IPS-20b (cell line): ENCODE data around the gene RAD51D.
"Not testable (repeated sequence)": the region's sequence is repeated elsewhere in the genome, so short reads cannot be mapped to it uniquely, and the experiment has no call there.

Experiments
- H3K27ac ChIP-seq: one replicate; pipeline ENCODE4 v1.5.1; 2013; ENCODE audit warnings: low read length
- H3K27me3 ChIP-seq: 2 replicates; pipeline ENCODE4 v1.6.1; 2013; ENCODE audit warnings: mild to moderate bottlenecking, low read length, inconsistent platforms; ENCODE audit not compliant: insufficient read depth
- H3K36me3 ChIP-seq: 2 replicates; pipeline ENCODE4 v1.6.1; 2013; ENCODE audit warnings: low read depth, mild to moderate bottlenecking, inconsistent platforms, low read length, moderate library complexity; ENCODE audit not compliant: insufficient read depth
- H3K4me1 ChIP-seq: 2 replicates; pipeline ENCODE4 v1.6.1; 2013; ENCODE audit warnings: mild to moderate bottlenecking, control low read depth, inconsistent platforms, low read length, moderate library complexity; ENCODE audit not compliant: insufficient read depth
- H3K4me3 ChIP-seq: 2 replicates; pipeline ENCODE4 v1.5.1; 2013; ENCODE audit warnings: mild to moderate bottlenecking, low read length, inconsistent platforms
- H3K9ac ChIP-seq: 2 replicates; pipeline ENCODE4 v1.6.1; 2013; ENCODE audit warnings: low read depth, mild to moderate bottlenecking, inconsistent platforms, low read length, moderate library complexity
- H3K9me3 ChIP-seq: 2 replicates; pipeline ENCODE4 v1.6.1; 2013; ENCODE audit warnings: mild to moderate bottlenecking, low read depth, low read length, inconsistent platforms; ENCODE audit not compliant: insufficient read depth

The RAD51D gene

DNA sequence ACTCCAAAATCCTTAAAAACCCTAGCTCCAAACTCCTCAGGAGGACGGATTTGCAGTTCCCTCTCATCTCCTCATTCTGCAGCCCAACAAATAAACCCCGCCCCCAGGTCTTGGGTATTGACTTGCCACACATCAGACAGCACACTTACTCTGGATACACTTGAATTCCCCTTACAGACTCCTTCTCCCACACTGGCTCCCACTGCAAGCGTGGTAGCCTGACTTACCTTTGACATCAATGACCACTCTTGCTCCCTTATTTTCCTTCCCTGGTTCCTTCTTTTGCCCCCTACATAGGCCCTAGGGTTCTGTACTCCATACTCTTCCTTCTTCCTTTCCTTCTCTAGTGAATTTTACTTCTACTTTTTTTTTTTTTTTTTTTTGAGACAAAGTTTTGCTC, 63.6 kb downstream of the RAD51D start:
- Histone ChIP-seq H3K4me1 (no peaks in the 10 kb centered on the region), H3K36me3 (no peaks in the 10 kb centered on the region), H3K9ac (no peak overlapping the region), H3K27me3 (no peaks in the 10 kb centered on the region), H3K27ac (no peak overlapping the region), H3K4me3 (no peak overlapping the region), H3K9me3 (no peaks in the 10 kb centered on the region)

DNA sequence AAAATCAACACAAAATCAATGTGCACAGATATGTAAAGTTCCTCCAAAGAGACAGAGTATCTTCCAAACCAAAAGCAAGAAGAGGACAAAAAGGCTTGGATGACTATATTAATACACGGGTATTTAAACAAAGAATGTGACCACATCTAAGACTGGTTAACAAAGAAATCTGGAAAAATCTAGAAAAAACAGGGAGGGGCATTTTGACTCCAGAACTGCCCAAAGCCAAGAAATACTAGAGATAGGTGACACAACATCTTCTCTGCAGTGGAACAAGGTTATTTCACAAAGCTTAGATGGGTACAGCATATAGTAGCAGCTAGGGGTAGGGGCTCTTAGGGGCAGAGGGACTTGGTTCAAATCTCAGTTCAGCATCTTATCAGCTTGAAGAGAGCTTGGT, 66.5 kb downstream of the RAD51D start:
- no peak overlapping the region for H3K4me3 ChIP-seq
- H3K4me1 ChIP-seq, result no peaks in the 10 kb centered on the region
- H3K9ac ChIP-seq, result no peak overlapping the region
- no peaks in the 10 kb centered on the region for H3K27me3 ChIP-seq
- H3K9me3 ChIP-seq, result no peaks in the 10 kb centered on the region
- H3K36me3 ChIP-seq, result no peaks in the 10 kb centered on the region
- no peak overlapping the region for H3K27ac ChIP-seq

DNA sequence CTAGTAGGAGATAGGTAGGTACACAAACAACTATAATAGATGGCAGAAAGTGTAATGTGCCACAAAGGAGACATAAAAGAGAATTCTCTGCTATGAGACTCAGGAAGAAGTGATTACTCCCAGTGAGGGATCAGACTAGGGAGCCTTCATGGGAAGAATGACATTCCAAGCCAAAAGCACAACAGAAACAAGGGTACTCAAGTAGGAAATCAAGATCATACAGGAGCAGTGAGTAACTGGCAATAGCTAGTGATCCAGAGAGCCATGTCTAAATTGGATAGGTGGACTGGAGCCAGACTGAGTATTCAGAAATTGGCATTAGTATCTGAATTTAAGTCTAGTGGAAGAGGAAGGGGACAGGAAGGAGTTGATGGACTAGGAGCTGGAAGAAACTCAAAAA, 66.9 kb downstream of the RAD51D start:
- Histone ChIP-seq H3K36me3 (no peaks in the 10 kb centered on the region), H3K4me3 (no peak overlapping the region), H3K4me1 (no peaks in the 10 kb centered on the region), H3K9ac (no peak overlapping the region), H3K9me3 (no peaks in the 10 kb centered on the region), H3K27ac (no peak overlapping the region), H3K27me3 (no peaks in the 10 kb centered on the region)

DNA sequence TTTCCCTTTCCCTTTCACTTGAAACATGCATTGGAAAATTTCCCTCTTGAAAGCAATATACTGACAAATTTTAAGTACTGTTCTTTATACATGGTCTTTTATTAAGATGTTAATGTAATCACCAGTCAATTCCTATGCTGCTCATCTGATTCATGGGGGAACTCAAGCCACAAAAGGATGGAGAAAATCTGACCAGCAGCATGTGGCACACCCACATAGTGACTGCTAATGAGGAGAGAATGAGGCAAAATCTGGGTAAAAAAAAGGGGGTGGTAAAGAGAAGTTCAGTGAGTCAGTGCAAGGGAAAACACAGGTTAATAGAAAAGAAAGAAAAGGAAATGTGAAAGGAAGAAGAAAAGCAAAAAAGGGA, 67.4 kb downstream of the RAD51D start:
- H3K27ac ChIP-seq, result no peak overlapping the region
- no peaks in the 10 kb centered on the region for H3K4me1 ChIP-seq
- H3K4me3 ChIP-seq, result no peak overlapping the region
- H3K9ac ChIP-seq, result no peak overlapping the region
- H3K9me3 ChIP-seq, result no peaks in the 10 kb centered on the region
- H3K27me3 ChIP-seq, result no peaks in the 10 kb centered on the region
- no peaks in the 10 kb centered on the region for H3K36me3 ChIP-seq

DNA sequence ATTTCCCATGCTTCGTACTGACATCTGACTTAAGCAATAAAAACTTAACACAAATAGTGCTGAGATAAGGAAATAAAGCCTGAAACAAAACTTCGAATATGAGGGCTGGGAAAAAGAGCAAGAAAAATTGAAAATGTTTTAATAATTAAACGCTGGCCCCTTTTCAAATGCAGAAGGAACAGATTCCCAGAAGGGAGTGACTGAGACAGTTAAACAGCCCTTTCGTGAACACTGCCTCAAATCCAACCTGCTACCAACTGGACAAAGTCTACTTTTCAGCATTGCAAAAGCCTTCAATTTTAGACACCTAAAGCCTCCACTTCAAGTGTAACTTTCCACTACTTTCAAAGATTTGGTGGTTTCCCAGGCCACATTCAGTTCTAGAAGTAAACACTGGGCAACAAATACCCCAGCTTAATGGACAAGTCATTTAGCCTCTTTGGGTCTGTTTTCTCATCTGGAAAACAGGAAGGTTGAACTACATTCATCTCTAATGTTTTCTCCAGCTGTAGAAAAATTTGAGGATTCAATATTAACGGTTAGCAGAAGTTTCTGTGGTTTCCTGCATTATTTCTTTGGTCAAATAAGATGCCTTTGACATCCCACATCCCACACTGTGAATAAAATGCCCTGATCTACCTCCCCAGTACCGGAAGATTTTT, 68.0 kb downstream of the RAD51D start:
- H3K4me1 ChIP-seq, result no peaks in the 10 kb centered on the region
- H3K4me3 ChIP-seq, result no peak overlapping the region
- no peak overlapping the region for H3K9ac ChIP-seq
- no peak overlapping the region for H3K27ac ChIP-seq
- no peaks in the 10 kb centered on the region for H3K27me3 ChIP-seq
- no peaks in the 10 kb centered on the region for H3K9me3 ChIP-seq
- no peaks in the 10 kb centered on the region for H3K36me3 ChIP-seq

DNA sequence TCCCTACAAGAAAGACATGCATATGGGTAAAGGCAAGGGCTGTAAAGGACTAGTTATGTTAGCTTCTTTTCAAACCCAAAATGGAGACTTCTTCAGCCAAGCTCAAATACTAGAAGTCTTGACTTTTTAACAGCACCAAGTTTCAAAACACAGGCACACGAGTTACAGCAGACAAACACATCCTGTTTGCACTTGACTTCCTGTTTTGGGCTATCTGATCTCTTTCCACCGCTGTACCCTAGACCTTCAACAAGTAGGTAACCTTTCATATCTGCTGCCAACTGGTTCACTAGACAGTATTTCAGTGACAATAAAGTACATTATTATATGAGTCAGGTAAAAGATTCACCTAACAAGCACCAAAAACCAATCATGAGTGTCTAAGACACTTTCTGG, 68.5 kb downstream of the RAD51D start:
- H3K27ac ChIP-seq, result no peak overlapping the region
- no peaks in the 10 kb centered on the region for H3K27me3 ChIP-seq
- no peak overlapping the region for H3K9ac ChIP-seq
- H3K36me3 ChIP-seq, result no peaks in the 10 kb centered on the region
- H3K4me1 ChIP-seq, result no peaks in the 10 kb centered on the region
- no peaks in the 10 kb centered on the region for H3K9me3 ChIP-seq
- H3K4me3 ChIP-seq, result no peak overlapping the region

DNA sequence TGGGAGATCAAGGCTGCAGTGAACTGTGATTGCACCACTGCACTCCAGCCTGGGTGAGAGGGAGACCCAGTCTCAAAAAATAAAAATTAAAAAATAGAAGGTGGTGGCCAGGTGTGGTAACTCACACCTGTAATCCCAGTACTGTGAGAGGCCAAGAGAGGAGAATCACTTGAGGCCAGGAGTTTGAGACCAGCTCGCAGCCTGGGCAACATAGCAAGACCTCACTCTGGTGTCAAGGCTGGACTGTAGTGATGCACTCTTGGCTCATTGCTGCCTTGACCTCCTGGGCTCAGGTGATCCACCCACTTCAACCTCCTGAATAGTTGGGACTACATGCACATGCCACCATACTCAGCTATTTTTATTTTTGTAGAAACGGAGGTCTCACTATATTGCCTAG, 69.5 kb downstream of the RAD51D start:
- no peak overlapping the region for H3K4me3 ChIP-seq
- no peak overlapping the region for H3K9ac ChIP-seq
- no peaks in the 10 kb centered on the region for H3K9me3 ChIP-seq
- no peak overlapping the region for H3K27ac ChIP-seq
- no peaks in the 10 kb centered on the region for H3K4me1 ChIP-seq
- H3K27me3 ChIP-seq, result no peaks in the 10 kb centered on the region
- H3K36me3 ChIP-seq, result no peaks in the 10 kb centered on the region

DNA sequence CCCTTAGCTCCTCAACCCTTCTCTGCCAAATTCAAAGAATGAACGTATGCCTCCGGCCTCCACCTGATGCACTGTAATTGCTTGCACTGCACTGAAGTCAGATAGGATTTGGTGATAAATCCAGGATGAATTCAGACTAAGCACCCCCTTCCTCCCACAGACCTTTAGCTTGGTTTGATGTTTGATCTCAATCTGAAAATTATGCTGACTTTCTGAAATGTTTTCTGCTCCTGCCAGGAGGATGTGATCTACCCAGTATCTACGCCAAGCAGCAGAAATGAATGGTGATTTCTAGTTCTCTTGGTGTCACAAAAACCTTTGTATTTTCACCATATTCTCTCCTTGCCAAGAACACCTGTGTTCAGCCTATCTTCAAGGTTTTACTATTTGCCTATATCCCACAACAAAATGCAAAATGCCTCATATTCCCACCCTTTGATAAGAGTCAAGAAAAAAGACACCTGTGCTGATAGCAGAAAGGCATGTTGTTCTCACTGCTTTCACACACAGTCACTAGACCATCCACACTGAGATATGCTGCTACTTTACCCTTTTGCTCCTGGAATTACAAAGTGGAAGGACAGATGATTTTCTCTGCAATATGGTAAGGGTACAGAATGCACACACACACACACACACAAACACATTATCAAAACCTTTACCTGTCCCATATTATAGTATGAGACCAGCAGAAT, 70.8 kb downstream of the RAD51D start:
- Histone ChIP-seq H3K4me3 (no peak overlapping the region), H3K9ac (no peak overlapping the region), H3K27me3 (no peaks in the 10 kb centered on the region), H3K9me3 (no peaks in the 10 kb centered on the region), H3K4me1 (no peaks in the 10 kb centered on the region), H3K27ac (no peak overlapping the region), H3K36me3 (no peaks in the 10 kb centered on the region)

DNA sequence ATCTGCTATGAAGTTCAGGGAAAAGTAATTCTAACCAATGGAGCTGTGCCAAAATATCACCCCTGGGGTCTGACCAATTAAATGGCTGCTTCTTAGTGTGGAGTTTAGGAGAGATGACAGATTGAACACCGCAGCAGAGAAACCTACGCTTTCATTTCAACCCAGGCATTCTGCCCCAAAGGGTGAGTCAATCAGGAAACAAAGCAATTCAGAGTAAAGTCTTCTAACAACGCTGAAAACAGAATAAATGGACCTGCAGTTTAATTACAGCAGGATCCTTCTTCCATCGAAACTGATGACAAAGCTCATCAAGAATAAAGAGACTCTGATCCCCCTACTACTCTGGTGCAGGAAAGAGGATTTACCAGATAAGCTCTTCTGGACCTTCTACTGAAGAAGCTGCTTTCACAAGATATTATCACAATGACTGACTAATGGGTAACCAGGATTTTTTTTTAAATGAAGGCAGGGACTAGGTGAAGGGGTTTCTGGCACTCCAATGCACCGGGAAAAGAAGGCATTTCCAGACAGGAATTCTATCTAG, 72.8 kb downstream of the RAD51D start:
- Histone ChIP-seq H3K27me3 (no peaks in the 10 kb centered on the region), H3K9me3 (no peaks in the 10 kb centered on the region), H3K4me1 (no peaks in the 10 kb centered on the region), H3K36me3 (no peaks in the 10 kb centered on the region), H3K27ac (no peak overlapping the region), H3K4me3 (no peak overlapping the region), H3K9ac (no peak overlapping the region)

DNA sequence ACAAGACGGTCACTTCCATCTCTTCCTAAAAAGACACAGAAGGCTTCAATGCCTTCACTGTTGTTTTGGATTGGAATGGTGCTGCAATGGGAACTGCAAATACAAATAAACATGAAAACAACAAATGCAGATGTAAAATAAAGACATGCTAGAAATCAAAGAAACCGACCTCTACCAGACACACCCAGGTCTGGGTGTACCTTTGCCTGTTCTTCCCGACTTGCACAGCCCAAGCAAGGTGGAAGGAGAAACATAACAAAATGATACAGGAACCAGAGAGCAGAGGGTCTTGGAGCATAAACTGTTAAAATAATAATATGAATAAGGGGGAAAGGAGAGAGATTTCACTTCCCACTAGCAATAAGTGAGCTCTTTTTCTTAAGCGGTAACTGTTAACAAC, 73.4 kb downstream of the RAD51D start:
- H3K27me3 ChIP-seq, result no peaks in the 10 kb centered on the region
- H3K9ac ChIP-seq, result no peak overlapping the region
- H3K27ac ChIP-seq, result no peak overlapping the region
- no peak overlapping the region for H3K4me3 ChIP-seq
- no peaks in the 10 kb centered on the region for H3K36me3 ChIP-seq
- H3K9me3 ChIP-seq, result no peaks in the 10 kb centered on the region
- H3K4me1 ChIP-seq, result no peaks in the 10 kb centered on the region

DNA sequence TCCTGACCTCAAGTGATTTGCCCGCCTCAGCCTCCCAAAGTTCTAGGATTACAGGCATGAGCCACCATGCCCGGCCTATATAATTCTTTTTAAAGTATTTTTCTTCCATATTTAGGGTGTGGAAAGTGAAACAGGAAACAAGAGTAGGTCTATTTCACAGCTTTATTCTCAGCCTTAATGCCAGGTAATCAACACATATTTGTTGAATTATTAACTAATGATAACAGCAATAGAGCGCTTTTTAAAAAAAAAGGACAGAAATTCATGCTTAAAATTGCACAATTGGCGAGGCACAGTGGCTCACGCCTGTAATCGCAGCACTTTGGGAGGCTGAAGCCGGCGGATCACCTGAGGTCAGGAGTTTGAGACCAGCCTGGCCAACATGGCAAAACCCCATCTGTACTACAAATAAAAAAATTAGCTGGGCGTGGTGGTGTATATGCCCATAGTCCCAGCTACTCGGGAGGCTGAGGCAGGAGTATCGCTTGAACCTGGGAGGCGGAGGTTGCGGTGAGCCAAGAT, 74.1 kb downstream of the RAD51D start:
- H3K4me3 ChIP-seq, H3K9ac ChIP-seq, H3K36me3 ChIP-seq, H3K4me1 ChIP-seq, H3K9me3 ChIP-seq, H3K27me3 ChIP-seq, H3K27ac ChIP-seq: not testable (repeated sequence)

DNA sequence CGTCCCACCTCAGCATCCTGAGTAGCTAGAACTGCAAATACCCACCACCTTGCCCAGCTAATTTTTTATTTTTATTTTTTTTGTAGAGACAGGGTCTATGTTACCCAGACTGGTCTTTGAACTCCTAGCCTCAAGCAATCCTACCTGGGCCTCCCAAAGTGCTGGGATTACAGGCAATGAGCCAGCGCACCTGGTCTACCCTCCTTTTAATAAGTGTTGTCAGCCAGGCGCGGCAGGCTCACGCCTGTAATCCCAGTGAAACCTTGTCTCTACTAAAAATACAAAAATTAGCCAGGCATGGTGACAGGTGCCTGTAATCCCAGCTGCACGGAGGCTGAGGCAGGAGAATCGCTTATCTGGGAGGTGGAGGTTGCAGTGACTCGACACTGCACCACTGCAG, 75.5 kb downstream of the RAD51D start:
- H3K4me1 ChIP-seq, result no peaks in the 10 kb centered on the region
- no peak overlapping the region for H3K9ac ChIP-seq

More for the DNA sequence above, 75.5 kb downstream of the RAD51D start:
- Histone ChIP-seq H3K27ac (no peak overlapping the region), H3K36me3 (no peaks in the 10 kb centered on the region), H3K4me3 (no peak overlapping the region), H3K27me3 (no peaks in the 10 kb centered on the region), H3K9me3 (no peaks in the 10 kb centered on the region)
